NCI-H2107 (cell line): Measurements from ENCODE around the gene ACTR6.
A peak's percentile ranks its signal among the peaks of the same experiment; 100 is the strongest.
"Not testable (repeated sequence)": the region's sequence is repeated elsewhere in the genome, so short reads cannot be mapped to it uniquely, and the experiment has no call there.

Experiments
- DNase-seq: peaks from one replicate; lab custom pipeline; 2025; lab: John Stamatoyannopoulos, UW

The ACTR6 gene

GRCh38 chr12:100185361-100185894 is 15.2 kb upstream of the ACTR6 start:
- DNase-seq: no peak

- no peak for DNase-seq
These were observed 14.5 kb upstream of the ACTR6 start for GRCh38 chr12:100186071-100186470.

GRCh38 chr12:100187068-100187467 is 13.5 kb upstream of the ACTR6 start:
- DNase-seq: no peak

GRCh38 chr12:100187857-100188519 is 12.6 kb upstream of the ACTR6 start:
- DNase-seq: no peak

- not testable (repeated sequence) for DNase-seq
These were observed 11.6 kb upstream of the ACTR6 start for GRCh38 chr12:100188888-100189635.

- DNase-seq: no peak
These were observed 10.8 kb upstream of the ACTR6 start for GRCh38 chr12:100189636-100190394.

- no peak for DNase-seq
These were observed 7.5 kb upstream of the ACTR6 start for GRCh38 chr12:100193085-100193484.

- DNase-seq: no peak
These were observed 3.1 kb upstream of the ACTR6 start for GRCh38 chr12:100197486-100197885.

GRCh38 chr12:100199023-100199346 is 1.6 kb upstream of the ACTR6 start:
- no peak for DNase-seq

- DNase-seq: peak; percentile 16
These were observed 1.1 kb upstream of the ACTR6 start for GRCh38 chr12:100199347-100200149.

- DNase-seq: no peak
These were observed 1.2 kb downstream of the ACTR6 start for GRCh38 chr12:100201604-100202423.

GRCh38 chr12:100207311-100207710 is 6.7 kb downstream of the ACTR6 start:
- no peak for DNase-seq

- DNase-seq: no peak
These were observed 8.2 kb downstream of the ACTR6 start for GRCh38 chr12:100208834-100209233.

- DNase-seq: no peak
These were observed 11.1 kb downstream of the ACTR6 start for GRCh38 chr12:100211698-100212097.

- no peak for DNase-seq
These were observed 12.6 kb downstream of the ACTR6 start for GRCh38 chr12:100213016-100213891.

- no peak for DNase-seq
These were observed 13.9 kb downstream of the ACTR6 start for GRCh38 chr12:100214518-100214917.

- DNase-seq: no peak
These were observed 14.6 kb downstream of the ACTR6 start for GRCh38 chr12:100215209-100215608.

- DNase-seq: no peak
These were observed 15.7 kb downstream of the ACTR6 start for GRCh38 chr12:100216337-100216736.

GRCh38 chr12:100219328-100220109 is 18.9 kb downstream of the ACTR6 start:
- DNase-seq: no peak
